Parathyroid adenoma (tissue), 2 donors: Measurements from ENCODE around the gene FASLG.
A peak's percentile ranks its signal among the peaks of the same experiment; 100 is the strongest.

Source experiments
- H2AFZ ChIP-seq: fragments of 300-600 bp; sonication (generic); one replicate; pipeline ENCODE4 v1.7.0; 2017; ENCODE audit warnings: antibody characterized with exemption, mild to moderate bottlenecking
- H3K27ac ChIP-seq: fragments of 300-600 bp; sonication (generic); one replicate; pipeline ENCODE4 v1.7.0; 2017
- H3K27me3 ChIP-seq: fragments of 300-600 bp; sonication (generic); one replicate; pipeline ENCODE4 v1.7.0; 2017; ENCODE audit warnings: low read length; ENCODE audit not compliant: control insufficient read depth, insufficient read depth
- H3K36me3 ChIP-seq: fragments of 300-600 bp; sonication (generic); one replicate; pipeline ENCODE4 v1.7.0; 2017; ENCODE audit warnings: low read length; ENCODE audit not compliant: control insufficient read depth, insufficient read depth
- H3K4me1 ChIP-seq: fragments of 300-600 bp; sonication (generic); one replicate; pipeline ENCODE4 v1.7.0; 2017; ENCODE audit warnings: control low read depth
- H3K4me2 ChIP-seq: fragments of 300-600 bp; sonication (generic); one replicate; pipeline ENCODE4 v1.7.0; 2017; ENCODE audit warnings: low read length
- H3K4me3 ChIP-seq: fragments of 300-600 bp; sonication (generic); one replicate; pipeline ENCODE4 v1.7.0; 2017; ENCODE audit warnings: low read depth, low read length
- H3K79me2 ChIP-seq: fragments of 300-600 bp; sonication (generic); one replicate; pipeline ENCODE4 v1.7.0; 2017; ENCODE audit warnings: control low read depth
- H3K9ac ChIP-seq: fragments of 300-600 bp; sonication (generic); one replicate; pipeline ENCODE4 v1.7.0; 2017; ENCODE audit warnings: mild to moderate bottlenecking
- H3K9me3 ChIP-seq: fragments of 300-600 bp; sonication (generic); one replicate; pipeline ENCODE4 v1.7.0; 2017; ENCODE audit warnings: low read length; ENCODE audit not compliant: control insufficient read depth
- TF ChIP-seq, protein P1 (sequence below): fragments of 300-600 bp; sonication (generic); IDR thresholded peaks from one replicate; pipeline ENCODE4 v1.7.0; 2017; ENCODE audit warnings: antibody characterized with exemption, mild to moderate bottlenecking
- donor health status: primary hyperparathyroidism.

Gene FASLG

DNA sequence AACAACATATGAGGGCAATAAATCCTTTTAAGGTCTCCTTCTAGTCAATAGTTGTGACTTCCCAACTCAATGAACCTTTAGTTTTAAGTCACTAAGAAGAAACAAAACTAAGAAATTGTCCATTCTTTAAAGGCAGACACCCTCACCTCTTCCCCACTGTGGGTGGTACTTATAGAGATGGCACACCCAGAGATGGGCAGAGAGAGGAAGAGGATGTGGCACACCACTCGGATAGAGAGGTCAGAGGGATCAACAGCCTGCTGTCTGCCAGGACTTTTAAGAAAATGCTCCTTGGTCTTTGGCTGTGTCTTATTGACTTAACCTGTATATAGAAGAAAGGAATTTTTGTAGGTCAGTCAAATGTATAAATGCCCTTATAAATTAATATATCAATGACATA lies 45.1 kb downstream of the FASLG start:
- no peaks in the 10 kb centered on the region for H3K4me1 ChIP-seq
- no peaks in the 10 kb centered on the region for H3K27me3 ChIP-seq
- H3K4me3 ChIP-seq, result no peak overlapping the region
- no peak overlapping the region for H3K4me2 ChIP-seq
- TF ChIP-seq, protein P1, sequence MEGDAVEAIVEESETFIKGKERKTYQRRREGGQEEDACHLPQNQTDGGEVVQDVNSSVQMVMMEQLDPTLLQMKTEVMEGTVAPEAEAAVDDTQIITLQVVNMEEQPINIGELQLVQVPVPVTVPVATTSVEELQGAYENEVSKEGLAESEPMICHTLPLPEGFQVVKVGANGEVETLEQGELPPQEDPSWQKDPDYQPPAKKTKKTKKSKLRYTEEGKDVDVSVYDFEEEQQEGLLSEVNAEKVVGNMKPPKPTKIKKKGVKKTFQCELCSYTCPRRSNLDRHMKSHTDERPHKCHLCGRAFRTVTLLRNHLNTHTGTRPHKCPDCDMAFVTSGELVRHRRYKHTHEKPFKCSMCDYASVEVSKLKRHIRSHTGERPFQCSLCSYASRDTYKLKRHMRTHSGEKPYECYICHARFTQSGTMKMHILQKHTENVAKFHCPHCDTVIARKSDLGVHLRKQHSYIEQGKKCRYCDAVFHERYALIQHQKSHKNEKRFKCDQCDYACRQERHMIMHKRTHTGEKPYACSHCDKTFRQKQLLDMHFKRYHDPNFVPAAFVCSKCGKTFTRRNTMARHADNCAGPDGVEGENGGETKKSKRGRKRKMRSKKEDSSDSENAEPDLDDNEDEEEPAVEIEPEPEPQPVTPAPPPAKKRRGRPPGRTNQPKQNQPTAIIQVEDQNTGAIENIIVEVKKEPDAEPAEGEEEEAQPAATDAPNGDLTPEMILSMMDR, result no peak
- H3K9me3 ChIP-seq, result no peaks in the 10 kb centered on the region
- no peak overlapping the region for H3K27ac ChIP-seq
- H3K36me3 ChIP-seq, result no peaks in the 10 kb centered on the region
- H3K79me2 ChIP-seq, result no peaks in the 10 kb centered on the region
- H3K9ac ChIP-seq, result no peak overlapping the region
- no peak overlapping the region for H2AFZ ChIP-seq

DNA sequence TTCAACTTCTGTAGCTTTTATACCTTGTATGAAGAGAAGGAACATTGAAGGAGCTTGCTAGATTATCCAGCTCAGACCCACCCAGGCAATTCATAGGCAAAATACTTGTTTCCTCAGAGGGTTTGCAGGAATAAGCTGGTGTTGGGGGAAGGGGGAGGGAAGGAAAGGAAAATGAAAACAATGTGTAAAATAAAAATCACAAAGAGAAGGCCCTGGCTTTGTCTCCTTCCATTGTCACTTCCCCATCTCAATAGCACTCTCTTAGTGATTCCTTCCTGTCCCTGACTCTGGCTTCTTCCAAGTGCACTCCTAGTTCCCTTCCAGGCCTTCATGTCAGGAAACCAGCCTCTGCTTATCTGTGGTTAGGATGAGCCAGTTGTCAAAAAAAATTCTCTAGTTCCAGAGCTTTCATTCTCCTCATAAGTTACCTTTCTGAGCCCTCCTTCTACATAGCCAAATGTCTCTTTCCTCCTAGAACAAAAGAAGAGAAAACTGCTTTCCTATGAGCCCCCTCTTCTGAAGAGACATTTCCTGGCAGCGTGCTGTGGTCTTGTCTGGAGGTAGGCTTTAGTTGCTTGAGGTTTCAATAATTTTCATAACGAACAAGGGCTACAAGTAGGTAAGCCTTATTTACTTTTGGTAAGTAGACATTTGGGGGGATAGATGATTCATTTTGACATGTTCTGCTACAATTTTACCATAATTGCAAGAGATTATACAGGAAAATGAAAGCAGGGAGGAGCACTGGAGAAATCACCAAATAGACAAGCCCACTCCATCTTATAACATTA lies 45.7 kb downstream of the FASLG start:
- Histone ChIP-seq H3K27me3 (no peaks in the 10 kb centered on the region), H3K9me3 (no peaks in the 10 kb centered on the region), H3K4me1 (peaks cover 2% of the 10 kb centered on the region), H3K36me3 (no peaks in the 10 kb centered on the region), H3K4me3 (no peak overlapping the region), H2AFZ (no peak overlapping the region), H3K27ac (no peak overlapping the region), H3K4me2 (no peak overlapping the region), H3K9ac (no peak overlapping the region), H3K79me2 (no peaks in the 10 kb centered on the region)
- TF ChIP-seq, protein P1, result no peak

DNA sequence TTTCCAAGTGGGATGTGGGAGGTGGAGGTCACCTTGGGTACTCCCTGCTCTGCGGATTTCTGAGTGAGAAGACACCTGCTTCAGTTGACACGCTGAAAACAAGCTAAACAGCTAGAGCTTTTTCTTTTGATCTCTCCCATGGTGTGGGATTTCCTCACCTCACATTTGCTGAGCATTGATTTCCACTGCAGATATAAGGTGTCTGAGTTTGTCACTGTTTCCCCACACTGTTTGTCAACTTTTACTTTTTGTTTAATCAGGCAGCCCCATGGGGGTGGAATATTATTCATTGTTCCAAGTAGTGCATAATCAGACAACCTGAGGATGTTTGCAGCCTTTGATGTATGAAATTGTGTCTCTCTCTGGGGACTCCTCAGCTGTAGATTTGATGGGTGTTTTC lies 49.5 kb downstream of the FASLG start:
- H3K36me3 ChIP-seq, result no peaks in the 10 kb centered on the region
- peak overlapping the region; percentile 66 for H3K27ac ChIP-seq
- H2AFZ ChIP-seq, result peak overlapping the region; percentile 2
- TF ChIP-seq, protein P1, result no peak
- no peak overlapping the region for H3K9ac ChIP-seq
- peak overlapping the region; percentile 47 for H3K4me3 ChIP-seq
- H3K4me2 ChIP-seq, result peak overlapping the region; percentile 68
- peaks cover 4% of the 10 kb centered on the region for H3K9me3 ChIP-seq
- no peaks in the 10 kb centered on the region for H3K27me3 ChIP-seq
- H3K4me1 ChIP-seq, result peaks cover 2% of the 10 kb centered on the region
- H3K79me2 ChIP-seq, result no peaks in the 10 kb centered on the region

DNA sequence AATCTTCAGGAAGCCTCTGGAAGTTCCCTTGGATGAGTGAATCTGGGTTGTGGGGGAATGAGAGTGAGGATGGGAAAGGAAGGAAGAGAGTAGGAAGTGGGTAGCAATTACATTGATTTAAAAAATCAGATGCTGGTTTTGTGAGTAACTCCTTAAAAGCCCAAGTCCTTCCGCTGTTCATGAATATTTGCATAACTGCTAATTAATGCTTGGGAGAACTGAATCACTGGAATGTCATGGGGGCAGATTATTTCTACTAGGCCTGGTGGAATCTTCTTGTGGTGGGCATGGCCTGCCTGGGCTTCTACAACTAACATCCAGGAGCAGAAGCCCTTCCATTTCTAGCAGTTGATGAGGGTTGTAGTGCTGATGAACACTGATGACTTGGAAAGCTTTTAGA lies 52.7 kb downstream of the FASLG start:
- TF ChIP-seq, protein P1, result no peak

DNA sequence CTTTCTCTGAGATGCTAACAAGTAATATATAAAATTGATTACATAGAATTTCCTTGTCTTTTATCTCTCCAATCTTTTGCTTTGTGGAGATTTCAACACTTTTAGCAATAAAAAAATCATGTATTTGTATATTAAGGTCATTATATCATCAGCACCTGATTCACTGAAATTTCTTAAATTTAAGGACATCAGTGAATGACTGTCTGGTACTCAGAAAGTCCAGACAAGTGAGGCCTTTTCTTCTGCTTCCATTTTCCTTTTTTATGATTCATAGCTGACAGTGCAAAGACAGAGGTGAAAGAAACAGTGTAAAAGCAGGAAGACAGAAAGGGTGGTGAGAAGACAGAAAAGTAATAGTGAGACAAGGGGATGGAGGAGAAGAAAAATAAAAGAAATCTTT lies 54.6 kb downstream of the FASLG start:
- Histone ChIP-seq H3K4me2 (peak overlapping the region; percentile 31), H3K27me3 (no peaks in the 10 kb centered on the region), H2AFZ (no peak overlapping the region), H3K4me1 (peaks cover 2% of the 10 kb centered on the region), H3K27ac (no peak overlapping the region), H3K9ac (no peak overlapping the region), H3K4me3 (no peak overlapping the region), H3K9me3 (peaks cover 4% of the 10 kb centered on the region), H3K36me3 (no peaks in the 10 kb centered on the region), H3K79me2 (no peaks in the 10 kb centered on the region)
- TF ChIP-seq, protein P1, result no peak

More for the DNA sequence above, 52.7 kb downstream of the FASLG start:
- Histone ChIP-seq H3K4me1 (peaks cover 2% of the 10 kb centered on the region), H2AFZ (no peak overlapping the region), H3K27me3 (no peaks in the 10 kb centered on the region), H3K4me2 (no peak overlapping the region), H3K36me3 (no peaks in the 10 kb centered on the region), H3K9me3 (peaks cover 4% of the 10 kb centered on the region), H3K79me2 (no peaks in the 10 kb centered on the region), H3K4me3 (no peak overlapping the region), H3K9ac (no peak overlapping the region), H3K27ac (no peak overlapping the region)
